Measurements from ENCODE around the gene KRTAP19-7. TPM values are rescaled to one million over a fixed set of nuclear protein-coding genes. Genes with fewer than 3 reads are reported as not detected.

The KRTAP19-7 gene
- total and polyA plus RNA-seq, 8 donors, result not detected

DNA sequence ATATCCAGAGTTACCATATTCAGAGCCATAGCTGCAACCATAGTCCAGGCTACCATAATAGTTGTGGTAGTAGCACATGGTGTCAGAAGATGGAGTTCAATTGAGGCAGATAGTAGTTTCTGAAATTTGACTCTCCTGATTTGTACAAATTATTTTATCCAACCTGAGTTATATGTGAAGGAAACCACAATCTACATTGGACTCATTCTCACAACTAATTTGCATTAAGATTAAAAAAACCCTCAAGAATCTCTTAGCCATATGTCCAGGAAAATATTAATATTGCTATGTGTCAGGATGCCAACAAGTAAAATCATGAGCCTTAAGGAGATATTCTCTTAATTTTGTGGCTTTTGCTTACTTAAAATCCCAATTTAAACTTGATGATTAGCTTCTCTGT lies 29.2 kb upstream of the KRTAP19-7 start, which contains the start of gene KRTAP22-2:
TSS of gene KRTAP22-2 (minus strand) at position 101 of the 400 bp plus-strand sequence.
- Histone ChIP-seq H3K36me3 (no peaks in the 10 kb centered on the region), H3K27me3 (no peaks in the 10 kb centered on the region), H3K4me1 (no peaks in the 10 kb centered on the region), H3K27ac (no peak within 1 kb of the TSS), H3K4me3 (no peak within 1 kb of the TSS), H3K9me3 (no peaks in the 10 kb centered on the region)
- DNase-seq (no peak), ATAC-seq (no peak), FAIRE-seq (no peak)
- no peak for TF ChIP-seq CTCF (IDR thresholded peaks at IDR 0.05)
- intact Hi-C loops (cut with DNase I), result no loop called here

DNA sequence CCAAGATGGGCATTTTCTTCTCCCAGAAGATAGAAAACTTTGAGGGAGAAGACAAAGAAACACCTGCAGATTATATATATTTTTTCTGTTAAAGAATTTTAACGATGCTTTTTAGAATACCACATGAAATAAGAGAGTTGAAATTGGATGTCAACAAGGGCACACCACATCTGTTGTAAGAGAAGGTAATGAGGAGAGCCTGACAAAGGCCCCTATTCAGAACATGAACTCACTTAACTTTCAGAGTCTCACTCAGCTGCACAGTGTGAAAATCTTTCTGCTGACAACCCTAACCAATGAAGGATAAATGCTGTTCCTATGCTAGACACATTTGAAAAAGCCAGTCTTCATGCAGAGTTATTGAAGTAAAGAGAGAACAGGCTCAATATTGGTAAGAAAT lies 21.8 kb upstream of the KRTAP19-7 start:
- no peaks in the 10 kb centered on the region for H3K9me3 ChIP-seq
- FAIRE-seq (no peak), DNase-seq (no peak), ATAC-seq (no peak)
- TF ChIP-seq CTCF (IDR thresholded peaks at IDR 0.05), result no peak
- H3K36me3 ChIP-seq, result no peaks in the 10 kb centered on the region
- H3K4me1 ChIP-seq, result no peaks in the 10 kb centered on the region
- no peak overlapping the region for H3K27ac ChIP-seq
- no peak overlapping the region for H3K4me3 ChIP-seq
- WGBS, 2 donors, result 17 to 38% methylated on average over 1 of the region's 1 CpG
- no peaks in the 10 kb centered on the region for H3K27me3 ChIP-seq
- intact Hi-C loops (cut with DNase I), result no loop called here

DNA sequence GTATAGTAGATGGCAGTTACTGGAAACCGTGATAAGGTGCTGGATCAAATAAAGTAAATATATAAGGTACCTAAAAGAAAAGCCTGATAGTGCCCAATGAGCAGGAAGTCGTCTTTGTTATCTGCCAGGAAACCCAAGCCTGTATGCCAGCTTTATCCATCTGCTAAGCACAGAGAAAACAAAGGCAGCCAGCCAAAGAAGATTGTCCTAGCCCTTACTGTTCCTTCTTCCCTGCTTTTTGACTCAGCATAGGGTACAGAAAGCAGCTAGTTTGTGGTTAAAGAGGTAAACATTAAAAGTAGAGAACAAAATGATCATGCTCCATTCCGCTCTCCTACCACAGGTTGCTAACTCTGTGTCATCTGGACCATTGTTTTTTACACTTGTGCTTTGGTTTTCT lies 19.0 kb upstream of the KRTAP19-7 start:
- FAIRE-seq, result no peak
- no peak for ATAC-seq
- Histone ChIP-seq H3K4me3 (no peak overlapping the region), H3K36me3 (no peaks in the 10 kb centered on the region), H3K27me3 (no peaks in the 10 kb centered on the region), H3K27ac (no peak overlapping the region), H3K9me3 (no peaks in the 10 kb centered on the region), H3K4me1 (no peaks in the 10 kb centered on the region)
- no peak for DNase-seq
- intact Hi-C loops (cut with DNase I), result no loop called here
- TF ChIP-seq CTCF (IDR thresholded peaks at IDR 0.05), result no peak
- 47 to 57% methylated on average over 3 of the region's 3 CpGs for WGBS, 2 donors

GRCh38 chr21:30579346-30579745 lies 18.2 kb upstream of the KRTAP19-7 start:
- no peak for TF ChIP-seq CTCF (IDR thresholded peaks at IDR 0.05)
- H3K4me1 ChIP-seq, result no peaks in the 10 kb centered on the region
- no peak overlapping the region for H3K4me3 ChIP-seq
- intact Hi-C loops (cut with DNase I), result no loop called here
- no peak overlapping the region for H3K27ac ChIP-seq
- 55% methylated on average over 1 of the region's 1 CpG for WGBS, 2 donors
- H3K36me3 ChIP-seq, result no peaks in the 10 kb centered on the region
- DNase-seq (no peak), FAIRE-seq (no peak), ATAC-seq (no peak)
- no peaks in the 10 kb centered on the region for H3K9me3 ChIP-seq
- H3K27me3 ChIP-seq, result no peaks in the 10 kb centered on the region

GRCh38 chr21:30577766-30578165 lies 16.7 kb upstream of the KRTAP19-7 start:
- Histone ChIP-seq H3K9me3 (no peaks in the 10 kb centered on the region), H3K27me3 (no peaks in the 10 kb centered on the region), H3K27ac (no peak overlapping the region), H3K4me3 (no peak overlapping the region), H3K36me3 (no peaks in the 10 kb centered on the region), H3K4me1 (no peaks in the 10 kb centered on the region)
- TF ChIP-seq CTCF (IDR thresholded peaks at IDR 0.05), result no peak
- intact Hi-C loops (cut with DNase I), result no loop called here
- no peak for ATAC-seq
- DNase-seq, result no peak
- FAIRE-seq, result no peak
